NCI-H1417 treated with DMSO at 0.1 percent for 48 hours (cell line): ENCODE measurements around the gene C2CD4D.

Experiments
- DNase-seq: peaks from one replicate; lab custom pipeline; 2025; lab: John Stamatoyannopoulos, UW

Gene C2CD4D

DNA sequence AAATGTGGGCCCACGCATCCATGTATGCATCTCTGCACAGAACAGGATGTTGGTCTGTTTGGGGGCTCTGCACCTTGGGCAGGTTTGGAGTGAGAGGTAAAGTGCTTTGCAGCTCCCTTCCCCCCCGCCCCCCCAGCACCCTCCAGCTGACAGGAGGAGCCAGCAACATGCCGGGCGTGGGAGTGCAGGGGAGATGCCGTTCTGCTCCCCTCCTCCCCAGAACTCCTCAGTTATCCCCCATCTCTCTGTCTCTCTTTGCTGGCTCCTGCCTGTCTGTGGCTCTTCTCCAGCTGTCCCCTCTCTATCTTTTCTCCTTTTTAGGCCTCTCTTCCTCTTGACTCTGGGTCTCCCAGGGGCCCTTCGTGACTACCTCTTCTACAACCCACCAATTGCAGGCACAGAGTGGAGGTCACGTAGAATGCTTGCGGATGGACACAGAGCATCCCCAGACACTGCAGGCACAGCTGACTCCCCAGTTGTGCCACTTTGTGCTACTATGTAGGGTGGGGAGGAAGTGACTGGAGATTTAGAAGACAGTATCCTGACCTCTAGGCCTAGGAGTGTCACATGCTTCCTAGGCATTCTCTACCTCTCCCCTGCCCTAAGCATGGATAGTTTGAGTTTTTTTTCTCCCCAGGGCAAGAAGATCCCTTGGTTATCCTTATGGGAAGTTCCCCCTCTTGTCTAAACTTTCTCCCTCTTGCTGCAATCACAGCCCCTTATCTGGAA is 6.3 kb downstream of the C2CD4D start:
- no peak for DNase-seq

- DNase-seq, result no peak
These were observed 7.2 kb downstream of the C2CD4D start for GRCh38 chr1:151832318-151832980.

DNA sequence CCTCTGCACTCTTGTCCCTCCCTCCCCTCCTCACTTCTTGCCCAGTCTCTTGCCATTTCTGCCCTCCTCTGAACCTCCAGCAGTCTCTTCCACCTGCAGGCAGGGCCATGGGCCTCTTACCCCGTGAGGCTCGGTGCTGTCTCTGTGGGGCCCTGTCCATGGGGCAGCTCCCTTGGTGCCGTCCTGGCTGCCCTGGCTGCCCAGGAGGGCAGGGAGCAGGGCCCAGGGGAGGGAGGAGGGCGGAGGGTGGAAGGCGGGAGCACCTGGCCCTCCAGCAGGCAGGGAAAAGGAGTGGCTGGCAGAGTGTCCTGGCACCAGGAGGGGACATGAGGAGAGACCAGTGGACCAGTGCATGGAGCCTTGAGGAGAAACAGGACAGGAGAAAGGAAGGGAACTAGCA is 8.0 kb downstream of the C2CD4D start, which contains the start of gene RORC:
TSS of gene RORC (minus strand) at position 198 of the 400 bp plus-strand sequence. CDS start at position 160, 38 bp downstream.
- no peak for DNase-seq

DNA sequence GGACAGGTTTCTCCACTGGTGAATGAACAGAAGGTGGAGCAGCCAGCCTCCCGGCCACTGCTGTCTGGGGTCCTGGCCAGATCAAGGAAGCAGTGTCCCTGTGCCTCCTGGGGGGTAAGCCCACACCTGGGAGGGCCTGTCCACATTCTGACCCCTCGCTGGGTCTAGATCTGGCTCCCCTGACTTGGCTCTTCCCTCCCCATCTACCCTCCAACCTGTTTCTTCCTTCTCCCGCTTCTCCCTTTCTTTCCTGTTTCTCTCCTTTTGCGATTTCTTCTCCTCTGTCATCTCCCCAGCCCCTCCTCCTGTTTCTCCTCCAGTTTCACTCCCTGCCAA is 8.4 kb downstream of the C2CD4D start:
- DNase-seq, result no peak

- DNase-seq, result no peak
These were observed 9.6 kb downstream of the C2CD4D start for GRCh38 chr1:151830055-151830454.

- no peak for DNase-seq
These were observed 10.1 kb downstream of the C2CD4D start for GRCh38 chr1:151829352-151830046.

- no peak for DNase-seq
These were observed 10.7 kb downstream of the C2CD4D start for GRCh38 chr1:151828921-151829320.

DNA sequence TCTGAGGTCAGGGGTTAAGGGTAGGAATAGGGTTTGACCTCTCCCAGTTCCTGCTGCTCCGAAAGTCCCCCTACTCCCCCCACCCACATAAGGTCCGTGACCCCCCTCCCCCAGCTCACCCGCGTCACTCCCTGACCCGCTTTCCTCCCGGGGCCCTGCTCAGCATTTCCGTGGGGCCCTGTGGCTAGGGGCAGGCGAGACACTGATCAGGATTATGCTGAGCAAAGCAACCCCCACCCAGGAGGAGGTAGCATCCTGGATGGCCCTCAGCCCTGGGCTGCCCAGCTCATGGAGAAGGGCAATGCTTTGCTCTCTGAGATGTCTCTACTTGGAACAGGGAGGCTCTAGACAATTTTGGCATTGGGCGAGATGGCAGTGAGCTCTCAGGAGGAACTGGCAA is 11.8 kb downstream of the C2CD4D start:
- DNase-seq, result no peak

GRCh38 chr1:151825751-151826660 is 13.6 kb downstream of the C2CD4D start:
- DNase-seq, result no peak

GRCh38 chr1:151825204-151825603 is 14.4 kb downstream of the C2CD4D start:
- DNase-seq, result no peak

- DNase-seq, result no peak
These were observed 16.4 kb downstream of the C2CD4D start for GRCh38 chr1:151823175-151823574.

DNA sequence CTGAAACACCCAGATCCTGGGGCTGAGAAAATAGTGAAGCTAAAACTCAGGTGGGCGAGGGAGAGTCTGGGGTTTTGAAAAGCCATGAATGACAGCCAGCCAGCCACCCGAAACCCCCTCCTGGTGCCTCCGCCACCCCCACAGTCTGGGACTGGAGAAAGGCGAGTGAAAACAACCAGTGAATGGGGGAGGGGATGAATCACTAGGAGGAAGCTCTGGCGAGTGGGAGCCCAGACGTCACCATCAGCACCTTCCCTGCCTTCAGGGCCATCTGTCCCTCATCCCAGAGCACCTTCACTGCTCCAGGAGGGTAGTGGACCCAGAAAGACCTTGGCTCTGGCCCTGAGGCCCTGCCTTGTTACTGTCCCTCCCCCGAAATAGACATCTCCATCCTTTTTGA is 17.2 kb downstream of the C2CD4D start:
- no peak for DNase-seq

DNA sequence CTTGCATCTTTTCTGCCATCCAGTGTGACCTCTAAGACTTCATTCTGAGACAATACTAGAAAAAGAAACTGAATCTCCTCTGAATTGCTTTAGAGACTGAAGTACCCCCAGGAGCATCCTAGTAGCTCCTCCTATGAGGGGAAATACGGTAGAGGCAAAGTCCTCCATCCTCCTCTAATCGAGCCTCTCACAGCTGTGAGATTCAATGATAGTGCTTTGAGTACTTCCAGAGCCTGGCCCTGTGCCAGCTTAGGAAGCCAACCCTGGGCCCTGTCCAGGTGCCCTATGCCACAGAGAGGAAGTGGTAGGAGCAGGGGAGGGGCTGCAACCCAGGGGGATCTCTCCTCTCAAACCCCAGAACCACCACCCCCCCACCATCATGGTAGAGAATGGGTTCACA is 18.7 kb downstream of the C2CD4D start:
- no peak for DNase-seq

- no peak for DNase-seq
These were observed 19.5 kb downstream of the C2CD4D start for GRCh38 chr1:151819976-151820623.

DNA sequence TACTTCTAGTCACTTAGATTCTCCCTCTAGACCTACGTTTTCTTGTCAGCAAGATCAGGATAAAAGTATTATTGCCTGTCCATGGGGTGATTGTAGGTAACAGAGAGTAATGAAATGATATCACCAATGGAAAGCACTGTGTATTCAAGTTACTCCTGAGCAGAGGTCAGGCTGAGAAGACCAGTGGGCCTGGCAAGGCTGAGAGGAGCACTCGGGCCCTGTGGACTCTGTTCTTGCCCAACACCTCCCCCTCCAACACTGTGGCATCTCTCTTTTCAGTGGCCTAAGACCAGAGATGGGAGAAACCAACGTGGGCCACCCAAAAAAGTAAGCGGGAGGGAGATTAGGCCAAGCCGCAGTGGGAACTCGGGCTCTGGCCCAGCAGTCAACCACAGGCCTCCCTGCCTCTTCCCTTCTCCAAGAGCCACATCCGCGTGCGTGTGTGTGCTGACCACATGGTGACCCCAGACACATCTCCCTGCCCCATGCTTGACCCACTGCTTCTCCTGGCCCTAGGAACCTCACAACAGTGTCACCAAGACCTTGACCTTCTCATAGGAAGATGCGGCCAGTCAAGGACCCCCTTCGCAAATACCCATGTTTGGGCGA is 20.3 kb downstream of the C2CD4D start:
- no peak for DNase-seq

DNA sequence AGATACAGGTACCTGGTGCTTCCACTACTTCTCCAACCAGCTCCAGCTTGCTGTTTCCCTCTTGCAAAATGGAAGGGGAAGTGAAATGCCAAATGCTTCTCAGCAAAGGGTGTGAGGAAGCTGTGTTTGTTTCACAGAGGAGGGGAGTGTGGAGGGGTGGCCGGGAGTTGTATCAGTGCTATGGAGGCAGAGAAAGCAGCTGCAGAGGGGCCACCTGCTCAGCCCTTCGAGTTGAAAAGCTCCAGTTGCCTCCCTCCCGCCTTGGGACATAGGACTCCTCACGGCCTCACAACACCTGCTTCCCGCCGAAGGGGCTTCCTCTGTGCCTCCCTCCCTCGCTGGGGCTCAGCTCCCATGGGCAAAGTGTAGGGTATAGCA is 22.3 kb downstream of the C2CD4D start:
- DNase-seq, result no peak

- DNase-seq, result no peak
These were observed 22.9 kb downstream of the C2CD4D start for GRCh38 chr1:151816548-151817352.

DNA sequence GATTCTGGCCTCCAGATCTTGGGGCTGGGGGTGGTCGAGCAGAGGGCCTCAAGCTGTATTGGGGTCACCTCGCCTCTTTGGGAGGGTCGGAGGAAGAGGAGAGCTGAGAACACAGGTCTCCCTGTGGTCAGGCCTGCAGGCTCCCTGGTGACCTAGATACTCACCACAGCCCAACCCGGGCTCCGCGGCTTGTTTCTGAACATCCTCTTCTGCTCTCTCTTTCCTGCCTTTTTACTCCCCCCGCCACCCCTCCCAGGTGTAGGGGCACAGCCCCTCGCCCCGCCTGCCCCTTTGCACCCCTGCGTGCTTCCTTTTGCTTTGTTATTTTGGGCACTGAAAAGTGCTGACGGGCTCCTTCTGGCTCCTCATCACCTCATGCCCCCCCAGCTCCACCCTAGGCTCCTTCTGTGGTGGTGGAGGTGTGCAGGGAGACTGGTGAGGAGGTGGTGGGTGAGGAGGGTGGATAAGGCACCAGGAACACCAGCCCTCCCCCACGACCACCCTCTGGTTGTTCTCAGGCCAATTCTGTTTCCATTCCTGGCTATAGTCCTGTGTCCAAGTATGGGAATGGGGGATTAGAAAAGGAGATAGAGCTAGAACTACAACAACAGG is 23.8 kb downstream of the C2CD4D start:
- no peak for DNase-seq

DNA sequence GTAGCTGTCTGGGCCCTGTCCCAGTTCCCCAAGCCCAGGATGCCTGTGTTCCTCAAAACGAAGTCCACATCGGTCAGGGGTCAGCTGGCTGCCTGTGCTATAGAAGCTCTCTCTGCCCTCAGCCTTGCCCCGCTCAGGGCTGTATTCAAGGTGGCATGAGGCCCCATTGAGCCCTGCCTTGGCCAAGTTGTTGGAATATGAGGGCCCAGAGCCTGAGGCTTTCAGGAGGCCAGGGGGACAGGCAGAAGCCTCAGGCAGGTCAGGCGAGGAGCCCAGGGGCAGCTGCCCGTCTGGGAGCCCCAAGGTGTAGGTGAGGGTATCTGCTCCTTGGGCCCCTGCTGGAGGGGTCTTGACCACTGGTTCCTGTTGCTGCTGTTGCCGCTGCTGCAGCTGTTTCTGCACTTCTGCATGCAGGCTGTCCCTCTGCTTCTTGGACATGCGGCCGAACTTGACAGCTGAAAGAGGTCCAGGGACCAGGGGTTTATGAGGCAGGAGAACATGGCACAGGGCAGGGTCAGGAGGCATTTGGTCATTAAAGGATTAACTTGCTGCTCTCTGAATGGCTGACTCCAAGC is 24.6 kb downstream of the C2CD4D start:
- DNase-seq, result no peak

- DNase-seq, result no peak
These were observed 25.2 kb downstream of the C2CD4D start for GRCh38 chr1:151814426-151814825.
